Endothelial cell of umbilical vein (primary cell): Measurements from ENCODE around the gene NOTCH2.

Source experiments
- EZH2 ChIP-seq: IDR thresholded peaks from 2 replicates; pipeline ENCODE4 v1.6.1; 2012; ENCODE audit warnings: borderline replicate concordance, low read depth, mild to moderate bottlenecking, moderate library complexity, low read length, inconsistent platforms; ENCODE audit not compliant: severe bottlenecking
- POLR2A ChIP-seq: IDR thresholded peaks from 2 replicates; pipeline ENCODE4 v1.6.1; 2012; ENCODE audit warnings: low read depth, mild to moderate bottlenecking, control low read depth, low read length
- TF ChIP-seq, protein P1 (sequence below), 2 donors: IDR thresholded peaks; 1 replicate in 1 of 2; 2 replicates in 1 of 2; pipeline ENCODE4 v1.5.1; 2011; ENCODE audit warnings: low read length in 2 of 2, mild to moderate bottlenecking in 2 of 2, moderate library complexity in 2 of 2, control low read depth in 1 of 2, inconsistent platforms in 1 of 2, low read depth in 1 of 2; ENCODE audit not compliant: insufficient read depth in 1 of 2; ENCODE audit errors: extremely low read depth in 1 of 2

- TF ChIP-seq, protein P1, sequence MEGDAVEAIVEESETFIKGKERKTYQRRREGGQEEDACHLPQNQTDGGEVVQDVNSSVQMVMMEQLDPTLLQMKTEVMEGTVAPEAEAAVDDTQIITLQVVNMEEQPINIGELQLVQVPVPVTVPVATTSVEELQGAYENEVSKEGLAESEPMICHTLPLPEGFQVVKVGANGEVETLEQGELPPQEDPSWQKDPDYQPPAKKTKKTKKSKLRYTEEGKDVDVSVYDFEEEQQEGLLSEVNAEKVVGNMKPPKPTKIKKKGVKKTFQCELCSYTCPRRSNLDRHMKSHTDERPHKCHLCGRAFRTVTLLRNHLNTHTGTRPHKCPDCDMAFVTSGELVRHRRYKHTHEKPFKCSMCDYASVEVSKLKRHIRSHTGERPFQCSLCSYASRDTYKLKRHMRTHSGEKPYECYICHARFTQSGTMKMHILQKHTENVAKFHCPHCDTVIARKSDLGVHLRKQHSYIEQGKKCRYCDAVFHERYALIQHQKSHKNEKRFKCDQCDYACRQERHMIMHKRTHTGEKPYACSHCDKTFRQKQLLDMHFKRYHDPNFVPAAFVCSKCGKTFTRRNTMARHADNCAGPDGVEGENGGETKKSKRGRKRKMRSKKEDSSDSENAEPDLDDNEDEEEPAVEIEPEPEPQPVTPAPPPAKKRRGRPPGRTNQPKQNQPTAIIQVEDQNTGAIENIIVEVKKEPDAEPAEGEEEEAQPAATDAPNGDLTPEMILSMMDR (IDR thresholded peaks at IDR 0.05; ENCODE audit: extremely low read depth in 1 of 2, insufficient read depth in 1 of 2, low read depth in 1 of 2, low read length in 2 of 2) = no peak
- no peak for TF ChIP-seq POLR2A
- no peak for TF ChIP-seq EZH2
Measured at GRCh38 chr1:119953266-119953998, 116.0 kb downstream of the NOTCH2 start.
